Hepatocyte (in vitro differentiated cells): ENCODE data around the gene ZNF664. TPM values are rescaled to one million over a fixed set of nuclear protein-coding genes. Genes with fewer than 3 reads are reported as not detected.
A peak's percentile ranks its signal among the peaks of the same experiment; 100 is the strongest.

Source experiments
- DNase-seq: peaks from one replicate; pipeline ENCODE4 v3.0.0-alpha.2; 2016; ENCODE audit warnings: low spot score
- H2AFZ ChIP-seq: fragments of 200-600 bp; sonication (generic); 2 replicates; pipeline ENCODE4 v1.6.0; 2016; ENCODE audit warnings: antibody characterized with exemption, mild to moderate bottlenecking
- H3K27ac ChIP-seq: fragments of 200-600 bp; sonication (generic); 2 replicates; pipeline ENCODE4 v1.5.1; 2016; ENCODE audit warnings: mild to moderate bottlenecking
- H3K27me3 ChIP-seq: fragments of 200-600 bp; sonication (generic); 2 replicates; pipeline ENCODE4 v1.6.1; 2016
- H3K36me3 ChIP-seq: fragments of 200-600 bp; sonication (generic); replicated peaks from 2 replicates; pipeline ENCODE4 v1.5.1; 2016; ENCODE audit warnings: low read depth; ENCODE audit not compliant: insufficient read depth
- H3K4me1 ChIP-seq: fragments of 200-600 bp; sonication (generic); 2 replicates; pipeline ENCODE4 v1.5.1; 2016; ENCODE audit warnings: mild to moderate bottlenecking, moderate library complexity; ENCODE audit not compliant: insufficient read depth
- H3K4me2 ChIP-seq: fragments of 200-600 bp; sonication (generic); 2 replicates; pipeline ENCODE4 v1.6.0; 2016
- H3K4me3 ChIP-seq: fragments of 200-600 bp; sonication (generic); 2 replicates; pipeline ENCODE4 v1.5.1; 2016; ENCODE audit warnings: mild to moderate bottlenecking
- H3K79me2 ChIP-seq: fragments of 200-600 bp; sonication (generic); 2 replicates; pipeline ENCODE4 v1.6.0; 2017; ENCODE audit warnings: mild to moderate bottlenecking
- H3K9me2 ChIP-seq: fragments of 200-600 bp; sonication (generic); replicated peaks from 2 replicates; pipeline ENCODE4 v1.6.0; 2017; ENCODE audit warnings: mild to moderate bottlenecking; ENCODE audit not compliant: insufficient read depth
- H3K9me3 ChIP-seq: fragments of 200-600 bp; sonication (generic); 2 replicates; pipeline ENCODE4 v1.5.1; 2016; ENCODE audit warnings: low read depth, mild to moderate bottlenecking
- H4K20me1 ChIP-seq: fragments of 200-600 bp; sonication (generic); 2 replicates; pipeline ENCODE4 v1.6.0; 2016; ENCODE audit warnings: mild to moderate bottlenecking; ENCODE audit not compliant: insufficient read depth, poor library complexity, severe bottlenecking
- CTCF ChIP-seq: fragments of 200-600 bp; sonication (generic); IDR thresholded peaks from 2 replicates; pipeline ENCODE4 v1.5.1; 2016; ENCODE audit warnings: antibody characterized with exemption, mild to moderate bottlenecking; ENCODE audit not compliant: poor library complexity
- EZH2 ChIP-seq: fragments of 200-600 bp; sonication (generic); IDR thresholded peaks from 2 replicates; pipeline ENCODE4 v1.6.1; 2016; ENCODE audit warnings: antibody characterized with exemption, mild to moderate bottlenecking, borderline replicate concordance
- EZH2phosphoT487 ChIP-seq: fragments of 200-600 bp; sonication (generic); IDR thresholded peaks from one replicate; pipeline ENCODE4 v1.6.1; 2018; ENCODE audit warnings: antibody characterized with exemption, mild to moderate bottlenecking, low read depth, moderate library complexity; ENCODE audit not compliant: unreplicated experiment, severe bottlenecking
- WGBS: methylation state at CpG from one replicate; pipeline ENCODE4 v1.1.6; 2016; ENCODE audit warnings: low lambda C conversion rate; ENCODE audit errors: missing lambda C conversion rate; 5-methylcytosine and 5-hydroxymethylcytosine counted together
- polyA plus RNA-seq: library from polyadenylated mRNA; unstranded; fragments of >200 nt; fragmentation: Nextera tagmentation; extraction: Ambion mirVana; gene quantifications from 2 replicates; pipeline ENCODE4 v1.2.1, GENCODE V29; 2016
- total RNA-seq: library from RNA; depleted of rRNA; stranded (reverse); fragments of >200 nt; gene quantifications from 2 replicates; pipeline ENCODE4 v1.2.3, GENCODE V29; 2014

Gene ZNF664
- total and polyA plus RNA-seq, 2 experiments from 2014 or later = 17.6 to 80.4 TPM

- Histone ChIP-seq H3K36me3 (no peaks in the 10 kb centered on the region), H3K4me1 (peaks cover 44% of the 10 kb centered on the region), H3K4me3 (no peak overlapping the region), H3K9me2 (no peaks in the 10 kb centered on the region), H3K9me3 (no peaks in the 10 kb centered on the region), H3K79me2 (peaks cover 65% of the 10 kb centered on the region), H4K20me1 (peaks cover 5% of the 10 kb centered on the region), H3K27me3 (no peaks in the 10 kb centered on the region), H3K27ac (peak overlapping the region; percentile 59), H3K4me2 (peak overlapping the region; percentile 37), H2AFZ (no peak overlapping the region)
- WGBS = 71% methylated on average over 14 of the region's 14 CpGs
- no peak for DNase-seq
- TF ChIP-seq CTCF (no peak), EZH2 (no peak), EZH2phosphoT487 (no peak)
Observed at GRCh38 chr12:124006846-124007713, 34.1 kb downstream of the ZNF664 start.

- Histone ChIP-seq H3K4me3 (no peak overlapping the region), H3K79me2 (peaks cover 58% of the 10 kb centered on the region), H3K4me2 (peak overlapping the region; percentile 37), H4K20me1 (peaks cover 5% of the 10 kb centered on the region), H2AFZ (no peak overlapping the region), H3K9me2 (no peaks in the 10 kb centered on the region), H3K27me3 (no peaks in the 10 kb centered on the region), H3K27ac (peak overlapping the region; percentile 59), H3K36me3 (no peaks in the 10 kb centered on the region), H3K4me1 (peaks cover 44% of the 10 kb centered on the region), H3K9me3 (no peaks in the 10 kb centered on the region)
- no peak for TF ChIP-seq EZH2
- no peak for TF ChIP-seq EZH2phosphoT487
- TF ChIP-seq CTCF = no peak
- no peak for DNase-seq
- WGBS = 65% methylated on average over 9 of the region's 9 CpGs
Observed at GRCh38 chr12:124007826-124008570, 35.0 kb downstream of the ZNF664 start.

GRCh38 chr12:124008595-124008994, 35.6 kb downstream of the ZNF664 start:
- peaks cover 44% of the 10 kb centered on the region for H3K4me1 ChIP-seq
- peaks cover 5% of the 10 kb centered on the region for H3K36me3 ChIP-seq
- H3K79me2 ChIP-seq = peaks cover 54% of the 10 kb centered on the region
- H3K4me2 ChIP-seq = no peak overlapping the region
- H3K27ac ChIP-seq = no peak overlapping the region
- TF ChIP-seq EZH2phosphoT487 = no peak
- no peak for TF ChIP-seq EZH2
- TF ChIP-seq CTCF = no peak
- no peaks in the 10 kb centered on the region for H3K9me2 ChIP-seq
- H3K4me3 ChIP-seq = no peak overlapping the region
- peaks cover 5% of the 10 kb centered on the region for H4K20me1 ChIP-seq
- no peaks in the 10 kb centered on the region for H3K9me3 ChIP-seq
- no peak for DNase-seq
- H3K27me3 ChIP-seq = no peaks in the 10 kb centered on the region
- no peak overlapping the region for H2AFZ ChIP-seq
- WGBS = 87% methylated on average over 3 of the region's 3 CpGs
